Osteocyte (in vitro differentiated cells): ENCODE measurements around the gene FCHSD2. TPM values are rescaled to one million over a fixed set of nuclear protein-coding genes. Genes with fewer than 3 reads are reported as not detected.

Experiments used
- DNase-seq: peaks from one replicate; pipeline ENCODE4 v3.0.0; 2021; ENCODE audit warnings: mixed read lengths; ENCODE audit not compliant: unreplicated experiment; ENCODE audit errors: extremely low spot score
- H3K27ac Mint-ChIP-seq: one replicate; pipeline ENCODE4 v1.8.0; 2021; ENCODE audit warnings: mild to moderate bottlenecking, mixed read lengths; ENCODE audit not compliant: unreplicated experiment
- H3K27me3 Mint-ChIP-seq: one replicate; pipeline ENCODE4 v1.8.0; 2021; ENCODE audit warnings: mixed read lengths; ENCODE audit not compliant: unreplicated experiment
- H3K36me3 Mint-ChIP-seq: one replicate; pipeline ENCODE4 v1.8.0; 2021; ENCODE audit warnings: mixed read lengths; ENCODE audit not compliant: unreplicated experiment
- H3K4me1 Mint-ChIP-seq: one replicate; pipeline ENCODE4 v1.8.0; 2021; ENCODE audit warnings: mixed read lengths; ENCODE audit not compliant: unreplicated experiment
- H3K4me3 Mint-ChIP-seq: one replicate; pipeline ENCODE4 v1.8.0; 2021; ENCODE audit warnings: mild to moderate bottlenecking, moderate library complexity, mixed read lengths; ENCODE audit not compliant: unreplicated experiment
- H3K9me3 Mint-ChIP-seq: one replicate; pipeline ENCODE4 v1.8.0; 2021; ENCODE audit warnings: mixed read lengths; ENCODE audit not compliant: unreplicated experiment
- CTCF ChIP-seq: fragments of 200-600 bp; sonication (generic); IDR thresholded peaks from 2 replicates; pipeline ENCODE4 v1.5.0; 2021; ENCODE audit warnings: antibody characterized with exemption, mild to moderate bottlenecking, moderate library complexity
- total RNA-seq: library from RNA; stranded (reverse); gene quantifications from 2 replicates; pipeline ENCODE4 v1.2.1, GENCODE V29; 2021

The FCHSD2 gene
- total RNA-seq, 1 donor from 2014 or later = 39.4 TPM

GRCh38 chr11:73172992-73173656 is 31.0 kb upstream of the FCHSD2 start:
- peaks cover 16% of the 10 kb centered on the region for H3K4me1 Mint-ChIP-seq
- H3K27ac Mint-ChIP-seq = no peak overlapping the region
- no peaks in the 10 kb centered on the region for H3K36me3 Mint-ChIP-seq
- no peaks in the 10 kb centered on the region for H3K9me3 Mint-ChIP-seq
- peaks cover under 1% of the 10 kb centered on the region for H3K27me3 Mint-ChIP-seq
- TF ChIP-seq CTCF = no peak
- H3K4me3 Mint-ChIP-seq = no peak overlapping the region
- DNase-seq = no peak

- DNase-seq = no peak
- H3K27ac Mint-ChIP-seq = no peak overlapping the region
- peaks cover 11% of the 10 kb centered on the region for H3K4me1 Mint-ChIP-seq
- no peaks in the 10 kb centered on the region for H3K27me3 Mint-ChIP-seq
- H3K36me3 Mint-ChIP-seq = no peaks in the 10 kb centered on the region
- H3K4me3 Mint-ChIP-seq = no peak overlapping the region
- no peaks in the 10 kb centered on the region for H3K9me3 Mint-ChIP-seq
- no peak for TF ChIP-seq CTCF
Observed at GRCh38 chr11:73171436-73172161, 29.5 kb upstream of the FCHSD2 start.

- H3K27ac Mint-ChIP-seq = no peak overlapping the region
- no peaks in the 10 kb centered on the region for H3K36me3 Mint-ChIP-seq
- peaks cover 7% of the 10 kb centered on the region for H3K4me1 Mint-ChIP-seq
- no peaks in the 10 kb centered on the region for H3K9me3 Mint-ChIP-seq
- DNase-seq = no peak
- TF ChIP-seq CTCF = no peak
- H3K4me3 Mint-ChIP-seq = no peak overlapping the region
- H3K27me3 Mint-ChIP-seq = no peaks in the 10 kb centered on the region
Observed at GRCh38 chr11:73170140-73170539, 28.0 kb upstream of the FCHSD2 start.

GRCh38 chr11:73168925-73169579 is 26.9 kb upstream of the FCHSD2 start:
- no peaks in the 10 kb centered on the region for H3K36me3 Mint-ChIP-seq
- no peak for DNase-seq
- H3K27ac Mint-ChIP-seq = no peak overlapping the region
- TF ChIP-seq CTCF = no peak
- H3K4me1 Mint-ChIP-seq = peaks cover 7% of the 10 kb centered on the region
- no peaks in the 10 kb centered on the region for H3K9me3 Mint-ChIP-seq
- H3K27me3 Mint-ChIP-seq = no peaks in the 10 kb centered on the region
- no peak overlapping the region for H3K4me3 Mint-ChIP-seq

GRCh38 chr11:73167363-73167954 is 25.3 kb upstream of the FCHSD2 start:
- no peak overlapping the region for H3K27ac Mint-ChIP-seq
- no peak for TF ChIP-seq CTCF

More at GRCh38 chr11:73167363-73167954, 25.3 kb upstream of the FCHSD2 start:
- H3K4me3 Mint-ChIP-seq = no peak overlapping the region
- H3K27me3 Mint-ChIP-seq = no peaks in the 10 kb centered on the region
- peaks cover 7% of the 10 kb centered on the region for H3K4me1 Mint-ChIP-seq
- H3K9me3 Mint-ChIP-seq = no peaks in the 10 kb centered on the region
- DNase-seq = no peak
- H3K36me3 Mint-ChIP-seq = no peaks in the 10 kb centered on the region
